DOHH2 (cell line): ENCODE results near the gene DDHD1.

Experiments used
- H3F3A ChIP-seq: fragments of 200-600 bp; sonication (generic), shearing (Covaris generic); 2 replicates; pipeline ENCODE4 v1.6.0; 2016; ENCODE audit warnings: antibody characterized with exemption, mild to moderate bottlenecking; ENCODE audit not compliant: control insufficient read depth, insufficient read depth
- H3K27ac ChIP-seq: fragments of 200-600 bp; sonication (generic); 2 replicates; pipeline ENCODE4 v1.5.1; 2014; ENCODE audit warnings: low read depth, mild to moderate bottlenecking, low read length, moderate library complexity
- H3K27me3 ChIP-seq: fragments of 200-600 bp; sonication (generic); 2 replicates; pipeline ENCODE4 v1.6.1; 2014; ENCODE audit warnings: mild to moderate bottlenecking, low read length, mixed read lengths; ENCODE audit not compliant: control insufficient read depth
- H3K36me3 ChIP-seq: fragments of 200-600 bp; sonication (generic); 2 replicates; pipeline ENCODE4 v1.6.1; 2014; ENCODE audit warnings: mild to moderate bottlenecking, low read length, moderate library complexity, mixed read lengths; ENCODE audit not compliant: control insufficient read depth
- H3K4me1 ChIP-seq: fragments of 200-600 bp; sonication (generic); 2 replicates; pipeline ENCODE4 v1.6.1; 2014; ENCODE audit warnings: mild to moderate bottlenecking, low read length, mixed read lengths; ENCODE audit not compliant: control insufficient read depth
- H3K4me2 ChIP-seq: fragments of 200-600 bp; sonication (generic); 2 replicates; pipeline ENCODE4 v1.6.0; 2014; ENCODE audit warnings: mild to moderate bottlenecking, low read length, moderate library complexity
- H3K4me3 ChIP-seq: fragments of 200-600 bp; sonication (generic); 2 replicates; pipeline ENCODE4 v1.5.1; 2014; ENCODE audit warnings: mild to moderate bottlenecking, low read length, mixed read lengths
- H3K79me2 ChIP-seq: fragments of 200-600 bp; sonication (generic); 2 replicates; pipeline ENCODE4 v1.6.1; 2014; ENCODE audit warnings: mild to moderate bottlenecking, low read length, mixed read lengths; ENCODE audit not compliant: control insufficient read depth
- H3K9me2 ChIP-seq: fragments of 200-600 bp; sonication (generic); replicated peaks from 2 replicates; pipeline ENCODE4 v1.6.1; 2014; ENCODE audit warnings: mild to moderate bottlenecking, low read length, mixed read lengths; ENCODE audit not compliant: control insufficient read depth
- H3K9me3 ChIP-seq: fragments of 200-600 bp; sonication (generic); 2 replicates; pipeline ENCODE4 v1.6.1; 2014; ENCODE audit warnings: antibody characterized with exemption, low read length, mixed read lengths; ENCODE audit not compliant: control insufficient read depth, insufficient read depth
- H4K20me1 ChIP-seq: fragments of 200-600 bp; sonication (generic); 2 replicates; pipeline ENCODE4 v1.6.0; 2014; ENCODE audit warnings: low read depth, mild to moderate bottlenecking, antibody characterized with exemption, low read length, moderate library complexity; ENCODE audit not compliant: control insufficient read depth, insufficient read depth
- CTCF ChIP-seq: fragments of 200-600 bp; sonication (generic); IDR thresholded peaks from one replicate; pipeline ENCODE4 v1.5.1; 2014; ENCODE audit warnings: antibody characterized with exemption, mild to moderate bottlenecking, low read depth, low read length; ENCODE audit not compliant: poor library complexity, severe bottlenecking
- EZH2phosphoT487 ChIP-seq: fragments of 200-600 bp; sonication (generic); IDR thresholded peaks from 2 replicates; pipeline ENCODE4 v1.6.1; 2017; ENCODE audit warnings: borderline replicate concordance, mild to moderate bottlenecking, antibody characterized with exemption, low read length, moderate library complexity, mixed read lengths

DDHD1 gene

GRCh38 chr14:52998376-52999015, 154.6 kb downstream of the DDHD1 start:
- TF ChIP-seq EZH2phosphoT487 = no peak
- no peak for TF ChIP-seq CTCF
- H3K27ac ChIP-seq = no peak overlapping the region
- no peaks in the 10 kb centered on the region for H3K4me1 ChIP-seq

GRCh38 chr14:52996493-52996892, 156.6 kb downstream of the DDHD1 start:
- TF ChIP-seq CTCF = no peak
- no peak for TF ChIP-seq EZH2phosphoT487
- Histone ChIP-seq H3K36me3 (no peaks in the 10 kb centered on the region), H3K4me1 (no peaks in the 10 kb centered on the region), H3K79me2 (no peaks in the 10 kb centered on the region), H3K9me2 (no peaks in the 10 kb centered on the region), H3K9me3 (no peaks in the 10 kb centered on the region), H4K20me1 (no peaks in the 10 kb centered on the region), H3K27ac (no peak overlapping the region), H3K4me3 (no peak overlapping the region), H3K27me3 (no peaks in the 10 kb centered on the region), H3F3A (no peaks in the 10 kb centered on the region), H3K4me2 (no peak overlapping the region)

More at GRCh38 chr14:52998376-52999015, 154.6 kb downstream of the DDHD1 start:
- Histone ChIP-seq H3K9me3 (no peaks in the 10 kb centered on the region), H3K27me3 (no peaks in the 10 kb centered on the region), H3K36me3 (no peaks in the 10 kb centered on the region), H3K4me3 (no peak overlapping the region), H3F3A (no peaks in the 10 kb centered on the region), H3K4me2 (no peak overlapping the region), H4K20me1 (no peaks in the 10 kb centered on the region), H3K9me2 (no peaks in the 10 kb centered on the region; the same call in 1 of the 2 replicates), H3K79me2 (no peaks in the 10 kb centered on the region)

GRCh38 chr14:52995998-52996397, 157.1 kb downstream of the DDHD1 start:
- H3K4me1 ChIP-seq = no peaks in the 10 kb centered on the region
- H4K20me1 ChIP-seq = no peaks in the 10 kb centered on the region
- no peaks in the 10 kb centered on the region for H3K36me3 ChIP-seq
- H3K9me3 ChIP-seq = no peaks in the 10 kb centered on the region
- no peaks in the 10 kb centered on the region for H3F3A ChIP-seq
- no peaks in the 10 kb centered on the region for H3K9me2 ChIP-seq
- no peak overlapping the region for H3K27ac ChIP-seq
- no peak overlapping the region for H3K4me2 ChIP-seq
- no peaks in the 10 kb centered on the region for H3K79me2 ChIP-seq
- no peak overlapping the region for H3K4me3 ChIP-seq
- TF ChIP-seq CTCF (no peak), EZH2phosphoT487 (no peak)
- H3K27me3 ChIP-seq = no peaks in the 10 kb centered on the region
